Activated CD4-positive, alpha-beta T cell treated with anti-CD3 and anti-CD28 coated beads, Interleukin-2, amount 10 ng/mL, durations not matched to agents 24 days and 14 days (primary cell): ENCODE results near the gene SDF4. TPM values are rescaled to one million over a fixed set of nuclear protein-coding genes. Genes with fewer than 3 reads are reported as not detected.

Source experiments
- DNase-seq: peaks from one replicate; pipeline ENCODE4 v3.0.0; 2022
- H3K27ac Mint-ChIP-seq: one replicate; pipeline ENCODE4 v1.8.0; 2022; ENCODE audit warnings: mild to moderate bottlenecking, mixed read lengths
- H3K27me3 Mint-ChIP-seq: one replicate; pipeline ENCODE4 v1.8.0; 2022; ENCODE audit warnings: mixed read lengths
- H3K36me3 Mint-ChIP-seq: one replicate; pipeline ENCODE4 v1.8.0; 2022; ENCODE audit warnings: low read depth, mild to moderate bottlenecking, mixed read lengths
- H3K4me1 Mint-ChIP-seq: one replicate; pipeline ENCODE4 v1.8.0; 2021; ENCODE audit warnings: mixed read lengths
- H3K4me3 Mint-ChIP-seq: one replicate; pipeline ENCODE4 v1.8.0; 2022; ENCODE audit warnings: mild to moderate bottlenecking, moderate library complexity, mixed read lengths
- H3K9me3 Mint-ChIP-seq: one replicate; pipeline ENCODE4 v1.8.0; 2021; ENCODE audit warnings: mixed read lengths
- intact Hi-C: fragments of 100-400 bp; cut with micrococcal nuclease; formaldehyde crosslinking; loops from one replicate; pipeline ENCODE4 v1.15.1; 2023
- total RNA-seq: library from RNA; stranded (reverse); gene quantifications from 2 replicates; pipeline ENCODE4 v1.2.3, GENCODE V29; 2022

Gene SDF4
- total RNA-seq, 1 donor from 2014 or later = 194 TPM

- H3K36me3 Mint-ChIP-seq = peaks cover 60% of the 10 kb centered on the region
- H3K4me3 Mint-ChIP-seq = peak within 1 kb of the TSS; percentile 81
- H3K4me1 Mint-ChIP-seq = peaks cover 52% of the 10 kb centered on the region
- H3K9me3 Mint-ChIP-seq = no peaks in the 10 kb centered on the region
- DNase-seq = peak; percentile 78
- no peaks in the 10 kb centered on the region for H3K27me3 Mint-ChIP-seq
- intact Hi-C loops = loop anchor here (2.0 to 10.0 kb wide), 3 partner anchors 17 to 199 kb away; partner anchors contain the start of genes C1orf159 and ISG15
- H3K27ac Mint-ChIP-seq = peak within 1 kb of the TSS; percentile 88
Measured at GRCh38 chr1:1213345-1214265, 18.2 kb downstream of the SDF4 start, which contains the start of gene TNFRSF4. Gene TNFRSF4 (minus strand): TSS chr1:1214153. CDS start chr1:1214127, 26 bp downstream.

GRCh38 chr1:1212780-1213344 is 18.9 kb downstream of the SDF4 start:
- H3K4me1 Mint-ChIP-seq = peaks cover 54% of the 10 kb centered on the region
- no peaks in the 10 kb centered on the region for H3K27me3 Mint-ChIP-seq
- H3K4me3 Mint-ChIP-seq = peak overlapping the region; percentile 81
- intact Hi-C loops = loop anchor here (10.0 kb wide), 1 partner anchor 198 kb away; the partner anchor contains the start of gene ISG15
- no peaks in the 10 kb centered on the region for H3K9me3 Mint-ChIP-seq
- DNase-seq = peak; percentile 87
- peaks cover 60% of the 10 kb centered on the region for H3K36me3 Mint-ChIP-seq
- peak overlapping the region; percentile 84 for H3K27ac Mint-ChIP-seq

GRCh38 chr1:1211541-1212441 is 20.0 kb downstream of the SDF4 start:
- Mint-ChIP-seq H3K27me3 (no peaks in the 10 kb centered on the region), H3K9me3 (no peaks in the 10 kb centered on the region), H3K4me1 (peaks cover 50% of the 10 kb centered on the region), H3K36me3 (peaks cover 53% of the 10 kb centered on the region), H3K27ac (peak overlapping the region; percentile 78), H3K4me3 (peak overlapping the region; percentile 81)
- DNase-seq = no peak
- intact Hi-C loops = loop anchor here (10.0 kb wide), 1 partner anchor 197 kb away; the partner anchor contains the start of gene ISG15

- Mint-ChIP-seq H3K4me3 (peak overlapping the region; percentile 77), H3K36me3 (peaks cover 47% of the 10 kb centered on the region), H3K4me1 (peaks cover 44% of the 10 kb centered on the region), H3K9me3 (no peaks in the 10 kb centered on the region), H3K27ac (peak overlapping the region; percentile 70), H3K27me3 (no peaks in the 10 kb centered on the region)
- no peak for DNase-seq
- intact Hi-C loops = loop anchor here (10.0 kb wide), 1 partner anchor 196 kb away; the partner anchor contains the start of gene ISG15
Measured at GRCh38 chr1:1210726-1211540, 20.9 kb downstream of the SDF4 start.

GRCh38 chr1:1208713-1209433 is 22.9 kb downstream of the SDF4 start:
- H3K9me3 Mint-ChIP-seq = no peaks in the 10 kb centered on the region
- peaks cover 30% of the 10 kb centered on the region for H3K4me1 Mint-ChIP-seq
- peak overlapping the region; percentile 91 for H3K4me3 Mint-ChIP-seq
- peak; percentile 82 for DNase-seq
- H3K36me3 Mint-ChIP-seq = peaks cover 47% of the 10 kb centered on the region
- peak overlapping the region; percentile 98 for H3K27ac Mint-ChIP-seq
- no peaks in the 10 kb centered on the region for H3K27me3 Mint-ChIP-seq
- intact Hi-C loops = loop anchor here (1.0 to 10.0 kb wide), 7 partner anchors 8 to 174 kb away; partner anchors contain the start of genes ACAP3 and PUSL1

GRCh38 chr1:1207571-1207892 is 24.3 kb downstream of the SDF4 start:
- no peak for DNase-seq
- Mint-ChIP-seq H3K4me3 (peak overlapping the region; percentile 91), H3K27me3 (no peaks in the 10 kb centered on the region), H3K4me1 (peaks cover 30% of the 10 kb centered on the region), H3K36me3 (peaks cover 41% of the 10 kb centered on the region), H3K9me3 (no peaks in the 10 kb centered on the region), H3K27ac (peak overlapping the region; percentile 98)
- intact Hi-C loops = loop anchor here (5.0 to 10.0 kb wide), 5 partner anchors 45 to 173 kb away; partner anchors contain the start of genes ACAP3 and PUSL1

GRCh38 chr1:1206966-1207531 is 24.8 kb downstream of the SDF4 start:
- H3K9me3 Mint-ChIP-seq = no peaks in the 10 kb centered on the region
- peak overlapping the region; percentile 91 for H3K4me3 Mint-ChIP-seq
- no peak for DNase-seq
- peaks cover 30% of the 10 kb centered on the region for H3K4me1 Mint-ChIP-seq
- no peaks in the 10 kb centered on the region for H3K27me3 Mint-ChIP-seq
- H3K36me3 Mint-ChIP-seq = peaks cover 38% of the 10 kb centered on the region
- intact Hi-C loops = loop anchor here (5.0 to 10.0 kb wide), 5 partner anchors 45 to 172 kb away; partner anchors contain the start of genes ACAP3 and PUSL1
- H3K27ac Mint-ChIP-seq = peak overlapping the region; percentile 98

- peak; percentile 84 for DNase-seq
- no peaks in the 10 kb centered on the region for H3K27me3 Mint-ChIP-seq
- H3K4me1 Mint-ChIP-seq = peaks cover 30% of the 10 kb centered on the region
- no peaks in the 10 kb centered on the region for H3K9me3 Mint-ChIP-seq
- peak within 1 kb of the TSS; percentile 91 for H3K4me3 Mint-ChIP-seq
- peak within 1 kb of the TSS; percentile 98 for H3K27ac Mint-ChIP-seq
- H3K36me3 Mint-ChIP-seq = peaks cover 37% of the 10 kb centered on the region
- intact Hi-C loops = loop anchor here (5.0 to 10.0 kb wide), 5 partner anchors 46 to 172 kb away; partner anchors contain the start of genes ACAP3 and PUSL1
Measured at GRCh38 chr1:1206376-1206965, 25.3 kb downstream of the SDF4 start, which contains the start of gene TNFRSF18. Gene TNFRSF18 (minus strand): TSS chr1:1206592. CDS start chr1:1206571, 21 bp downstream.

GRCh38 chr1:1205769-1206375 is 25.9 kb downstream of the SDF4 start:
- Mint-ChIP-seq H3K4me3 (peak overlapping the region; percentile 88), H3K27me3 (no peaks in the 10 kb centered on the region), H3K27ac (peak overlapping the region; percentile 77), H3K4me1 (peaks cover 27% of the 10 kb centered on the region), H3K36me3 (peaks cover 33% of the 10 kb centered on the region), H3K9me3 (no peaks in the 10 kb centered on the region)
- intact Hi-C loops = loop anchor here (5.0 to 10.0 kb wide), 5 partner anchors 46 to 171 kb away; partner anchors contain the start of genes ACAP3 and PUSL1
- no peak for DNase-seq

GRCh38 chr1:1204998-1205768 is 26.6 kb downstream of the SDF4 start:
- Mint-ChIP-seq H3K4me1 (peaks cover 27% of the 10 kb centered on the region), H3K9me3 (no peaks in the 10 kb centered on the region), H3K36me3 (peaks cover 29% of the 10 kb centered on the region), H3K27ac (peak overlapping the region; percentile 77), H3K27me3 (no peaks in the 10 kb centered on the region), H3K4me3 (peak overlapping the region; percentile 88)
- DNase-seq = no peak
- intact Hi-C loops = loop anchor here (5.0 to 10.0 kb wide), 6 partner anchors 47 to 170 kb away; partner anchors contain the start of genes ACAP3, PUSL1 and UBE2J2
